ENCODE results near the gene UGT1A5.

UGT1A5 gene

GRCh38 chr2:233818639-233819621 is 106.2 kb downstream of the UGT1A5 start:
- TF ChIP-seq, protein P1, sequence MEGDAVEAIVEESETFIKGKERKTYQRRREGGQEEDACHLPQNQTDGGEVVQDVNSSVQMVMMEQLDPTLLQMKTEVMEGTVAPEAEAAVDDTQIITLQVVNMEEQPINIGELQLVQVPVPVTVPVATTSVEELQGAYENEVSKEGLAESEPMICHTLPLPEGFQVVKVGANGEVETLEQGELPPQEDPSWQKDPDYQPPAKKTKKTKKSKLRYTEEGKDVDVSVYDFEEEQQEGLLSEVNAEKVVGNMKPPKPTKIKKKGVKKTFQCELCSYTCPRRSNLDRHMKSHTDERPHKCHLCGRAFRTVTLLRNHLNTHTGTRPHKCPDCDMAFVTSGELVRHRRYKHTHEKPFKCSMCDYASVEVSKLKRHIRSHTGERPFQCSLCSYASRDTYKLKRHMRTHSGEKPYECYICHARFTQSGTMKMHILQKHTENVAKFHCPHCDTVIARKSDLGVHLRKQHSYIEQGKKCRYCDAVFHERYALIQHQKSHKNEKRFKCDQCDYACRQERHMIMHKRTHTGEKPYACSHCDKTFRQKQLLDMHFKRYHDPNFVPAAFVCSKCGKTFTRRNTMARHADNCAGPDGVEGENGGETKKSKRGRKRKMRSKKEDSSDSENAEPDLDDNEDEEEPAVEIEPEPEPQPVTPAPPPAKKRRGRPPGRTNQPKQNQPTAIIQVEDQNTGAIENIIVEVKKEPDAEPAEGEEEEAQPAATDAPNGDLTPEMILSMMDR (IDR thresholded peaks at IDR 0.05; ENCODE audit: unreplicated experiment in 3 of 3) = no peak
- Mint-ChIP-seq H3K4me1 (no peaks in the 10 kb centered on the region), H3K27me3 (ENCODE audit: low read depth) (peaks cover 3% of the 10 kb centered on the region), H3K27ac (no peak overlapping the region), H3K4me3 (no peak overlapping the region), H3K9me3 (no peaks in the 10 kb centered on the region), H3K36me3 (ENCODE audit: low read depth) (no peaks in the 10 kb centered on the region)

DNA sequence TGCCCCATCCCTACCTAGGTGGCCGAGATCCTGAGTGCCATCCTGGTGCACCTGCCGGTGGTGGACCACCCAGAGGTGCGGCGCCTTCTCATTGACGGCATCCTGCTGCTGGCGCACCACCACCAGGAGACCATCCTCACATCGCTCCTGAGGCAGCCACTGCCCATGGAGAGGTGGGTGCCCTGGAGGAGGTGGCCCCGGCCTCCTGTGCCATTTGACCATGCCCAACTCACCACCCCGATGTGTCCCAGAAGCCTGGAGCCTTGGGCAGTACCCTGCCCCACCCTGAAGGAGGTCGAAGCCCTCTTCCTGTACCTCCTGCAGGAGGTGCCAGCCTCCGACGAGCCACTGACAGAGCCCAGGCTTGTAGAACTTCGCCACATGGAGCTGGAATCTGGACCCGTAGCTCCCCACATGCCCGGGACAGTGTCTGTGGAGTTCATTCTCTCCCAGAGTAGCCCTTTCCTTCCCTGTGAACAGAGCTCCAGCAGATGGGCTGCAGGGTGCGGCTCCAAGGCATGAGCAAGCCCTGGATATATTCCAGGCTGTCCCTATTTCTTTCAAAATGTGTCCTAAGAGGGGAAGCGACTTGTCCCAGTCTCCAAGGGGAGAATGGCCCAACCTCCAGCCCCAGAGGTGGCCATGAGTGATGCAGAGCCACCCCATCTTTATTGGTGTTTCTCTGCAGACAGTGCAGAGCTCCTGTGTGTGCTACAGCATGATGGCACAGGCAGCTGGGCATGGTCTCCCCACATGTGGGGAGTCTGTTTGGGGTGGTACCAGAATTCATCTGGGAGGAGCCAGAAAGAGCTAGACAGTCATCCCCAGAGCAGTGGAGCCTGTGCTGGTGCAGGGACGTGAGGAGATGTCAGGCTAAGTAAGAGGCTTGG is 107.4 kb downstream of the UGT1A5 start:
- Mint-ChIP-seq H3K27me3 (ENCODE audit: low read depth) (peaks cover 3% of the 10 kb centered on the region), H3K36me3 (ENCODE audit: low read depth) (no peaks in the 10 kb centered on the region), H3K27ac (no peak overlapping the region), H3K4me3 (no peak overlapping the region), H3K9me3 (no peaks in the 10 kb centered on the region), H3K4me1 (no peaks in the 10 kb centered on the region)
- TF ChIP-seq, protein P1 (IDR thresholded peaks at IDR 0.05; ENCODE audit: unreplicated experiment in 3 of 3) = no peak

GRCh38 chr2:233820774-233821105 is 108.0 kb downstream of the UGT1A5 start:
- H3K27ac Mint-ChIP-seq = no peak overlapping the region
- H3K9me3 Mint-ChIP-seq = peaks cover 2% of the 10 kb centered on the region
- peaks cover 3% of the 10 kb centered on the region for H3K27me3 Mint-ChIP-seq (ENCODE audit: low read depth)
- no peaks in the 10 kb centered on the region for H3K36me3 Mint-ChIP-seq (ENCODE audit: low read depth)
- TF ChIP-seq, protein P1 (IDR thresholded peaks at IDR 0.05; ENCODE audit: unreplicated experiment in 3 of 3) = no peak
- H3K4me3 Mint-ChIP-seq = no peak overlapping the region
- no peaks in the 10 kb centered on the region for H3K4me1 Mint-ChIP-seq

DNA sequence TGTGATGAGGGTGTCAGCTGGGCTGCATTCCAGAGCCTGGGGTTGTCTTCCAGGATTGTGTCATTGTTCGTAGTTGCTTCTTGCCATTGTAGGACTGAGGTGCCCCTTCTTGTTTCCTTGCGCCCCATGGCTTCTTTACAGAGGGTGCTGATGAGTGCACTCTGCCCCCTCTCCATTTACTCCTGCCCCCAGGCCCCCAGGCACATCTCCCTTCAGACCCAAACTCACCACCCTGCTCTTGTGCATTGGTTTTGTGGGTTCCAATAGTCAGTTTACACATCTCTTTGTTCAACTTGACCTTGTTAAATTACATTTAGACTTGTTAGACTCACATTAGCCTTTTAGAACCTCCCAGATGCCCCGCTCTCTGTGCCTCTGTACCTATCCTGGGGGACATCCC is 108.5 kb downstream of the UGT1A5 start:
- TF ChIP-seq, protein P1 (IDR thresholded peaks at IDR 0.05; ENCODE audit: unreplicated experiment in 3 of 3) = no peak
- H3K4me3 Mint-ChIP-seq = no peak overlapping the region
- H3K27ac Mint-ChIP-seq = no peak overlapping the region
- peaks cover 3% of the 10 kb centered on the region for H3K27me3 Mint-ChIP-seq (ENCODE audit: low read depth)
- no peaks in the 10 kb centered on the region for H3K36me3 Mint-ChIP-seq (ENCODE audit: low read depth)
- peaks cover 2% of the 10 kb centered on the region for H3K9me3 Mint-ChIP-seq
- H3K4me1 Mint-ChIP-seq = no peaks in the 10 kb centered on the region

DNA sequence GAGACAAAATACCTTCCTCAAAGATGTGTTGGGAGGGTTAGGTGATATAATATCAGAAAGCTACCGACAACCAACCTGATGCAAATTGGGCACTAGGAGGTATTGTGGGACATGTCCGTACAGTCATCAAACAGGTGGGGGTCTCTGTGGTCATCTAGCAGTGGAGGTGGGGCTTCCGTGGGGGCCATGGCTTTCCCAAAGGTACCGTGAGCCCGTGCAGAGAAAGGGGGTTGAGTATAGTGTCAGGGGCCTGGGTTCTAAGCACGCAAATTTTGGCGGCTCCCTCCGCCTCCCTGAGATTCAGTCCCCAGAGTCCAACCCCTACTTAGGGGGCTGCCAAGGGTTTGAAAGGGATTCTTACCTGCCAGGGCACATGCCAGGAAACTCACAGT is 109.0 kb downstream of the UGT1A5 start:
- H3K36me3 Mint-ChIP-seq (ENCODE audit: low read depth) = no peaks in the 10 kb centered on the region
- no peak overlapping the region for H3K27ac Mint-ChIP-seq
- H3K9me3 Mint-ChIP-seq = peaks cover 2% of the 10 kb centered on the region
- TF ChIP-seq, protein P1 (IDR thresholded peaks at IDR 0.05; ENCODE audit: unreplicated experiment in 3 of 3) = no peak
- H3K4me3 Mint-ChIP-seq = no peak overlapping the region
- no peaks in the 10 kb centered on the region for H3K4me1 Mint-ChIP-seq
- H3K27me3 Mint-ChIP-seq (ENCODE audit: low read depth) = no peaks in the 10 kb centered on the region
